Measurements from ENCODE around the gene MYRIP. TPM values are rescaled to one million over a fixed set of nuclear protein-coding genes. Genes with fewer than 3 reads are reported as not detected.

Gene MYRIP
- total RNA-seq, 2 experiments from 2014 or later, result not detected

DNA sequence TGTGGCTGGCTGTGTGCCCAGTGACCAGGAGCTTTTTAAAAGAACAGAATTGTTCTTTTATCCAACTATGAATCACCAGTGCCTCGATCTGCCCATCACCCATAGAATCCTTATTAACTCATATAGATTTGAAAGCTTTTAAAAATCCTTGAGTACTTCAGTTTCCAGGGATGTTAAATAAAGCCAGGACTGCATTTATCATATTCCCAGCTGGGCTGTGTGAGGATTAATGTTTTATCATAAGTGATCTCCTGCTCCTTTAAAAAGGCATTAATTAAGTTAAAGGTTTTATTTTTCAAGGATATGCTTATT lies 234.0 kb downstream of the MYRIP start:
- TF ChIP-seq, protein P1, sequence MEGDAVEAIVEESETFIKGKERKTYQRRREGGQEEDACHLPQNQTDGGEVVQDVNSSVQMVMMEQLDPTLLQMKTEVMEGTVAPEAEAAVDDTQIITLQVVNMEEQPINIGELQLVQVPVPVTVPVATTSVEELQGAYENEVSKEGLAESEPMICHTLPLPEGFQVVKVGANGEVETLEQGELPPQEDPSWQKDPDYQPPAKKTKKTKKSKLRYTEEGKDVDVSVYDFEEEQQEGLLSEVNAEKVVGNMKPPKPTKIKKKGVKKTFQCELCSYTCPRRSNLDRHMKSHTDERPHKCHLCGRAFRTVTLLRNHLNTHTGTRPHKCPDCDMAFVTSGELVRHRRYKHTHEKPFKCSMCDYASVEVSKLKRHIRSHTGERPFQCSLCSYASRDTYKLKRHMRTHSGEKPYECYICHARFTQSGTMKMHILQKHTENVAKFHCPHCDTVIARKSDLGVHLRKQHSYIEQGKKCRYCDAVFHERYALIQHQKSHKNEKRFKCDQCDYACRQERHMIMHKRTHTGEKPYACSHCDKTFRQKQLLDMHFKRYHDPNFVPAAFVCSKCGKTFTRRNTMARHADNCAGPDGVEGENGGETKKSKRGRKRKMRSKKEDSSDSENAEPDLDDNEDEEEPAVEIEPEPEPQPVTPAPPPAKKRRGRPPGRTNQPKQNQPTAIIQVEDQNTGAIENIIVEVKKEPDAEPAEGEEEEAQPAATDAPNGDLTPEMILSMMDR (IDR thresholded peaks at IDR 0.05), result no peak
- ChIA-PET CTCF (no interaction called here), POLR2A (no interaction called here)
- intact Hi-C loops (cut with micrococcal nuclease), result no loop called here
- H3K27ac Mint-ChIP-seq, result no peak overlapping the region
- peaks cover 2% of the 10 kb centered on the region for H3K27me3 Mint-ChIP-seq
- no peaks in the 10 kb centered on the region for H3K9me3 Mint-ChIP-seq
- H3K4me3 Mint-ChIP-seq, result no peak overlapping the region
- no peaks in the 10 kb centered on the region for H3K36me3 Mint-ChIP-seq (ENCODE audit: low read depth)
- ATAC-seq (no peak), DNase-seq (no peak)
- H3K4me1 Mint-ChIP-seq (ENCODE audit: low read depth), result no peaks in the 10 kb centered on the region

DNA sequence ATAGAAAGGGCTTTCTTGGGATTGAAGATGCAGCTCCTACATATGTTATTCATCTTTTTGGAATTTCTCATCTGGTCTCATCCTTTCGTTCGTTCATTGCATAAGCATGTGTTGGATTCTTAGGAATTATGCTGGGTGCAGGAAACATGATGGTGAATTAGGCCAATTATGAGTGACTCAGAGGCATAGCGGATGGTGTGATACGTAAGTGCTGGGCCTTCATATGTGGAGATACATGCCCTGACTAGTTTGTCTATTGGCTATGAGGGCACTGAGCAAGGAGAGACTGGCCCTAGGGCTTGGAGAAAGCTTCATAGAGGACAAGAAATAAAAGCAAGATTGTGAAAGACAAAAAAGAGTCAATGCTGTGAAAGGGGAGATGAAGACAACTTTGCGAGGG lies 235.1 kb downstream of the MYRIP start:
- Mint-ChIP-seq H3K27me3 (no peaks in the 10 kb centered on the region), H3K36me3 (ENCODE audit: low read depth) (no peaks in the 10 kb centered on the region), H3K9me3 (no peaks in the 10 kb centered on the region), H3K4me3 (no peak overlapping the region), H3K4me1 (ENCODE audit: low read depth) (no peaks in the 10 kb centered on the region), H3K27ac (no peak overlapping the region)
- TF ChIP-seq, protein P1 (IDR thresholded peaks at IDR 0.05), result no peak
- intact Hi-C loops (cut with micrococcal nuclease), result no loop called here
- ChIA-PET CTCF (interaction anchor here (1.5 kb wide), 1 partner anchor 16 kb away, joined by 3 read pairs; no protein-coding TSS in a partner anchor), POLR2A (no interaction called here)
- DNase-seq (no peak), ATAC-seq (no peak)

DNA sequence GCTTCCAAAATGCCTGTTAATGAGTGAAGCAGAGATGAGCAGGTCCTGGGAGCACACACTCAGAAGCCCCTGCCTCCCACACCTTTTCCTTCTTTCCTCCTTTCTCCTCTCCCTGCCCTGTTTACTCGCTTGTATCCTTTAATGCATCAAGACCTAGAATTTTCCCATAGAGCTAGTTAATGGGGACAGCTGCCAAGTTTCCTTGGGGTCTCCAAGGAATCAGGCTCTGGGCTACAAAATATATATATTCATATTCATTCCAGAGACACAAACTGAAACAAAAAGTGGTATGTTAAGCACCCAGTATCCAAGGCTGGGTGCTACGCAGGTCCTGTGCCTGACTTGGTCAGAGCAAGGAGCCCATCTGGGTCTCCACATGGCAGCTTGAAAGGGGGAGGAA lies 235.6 kb downstream of the MYRIP start:
- Mint-ChIP-seq H3K27ac (no peak overlapping the region), H3K27me3 (no peaks in the 10 kb centered on the region), H3K9me3 (no peaks in the 10 kb centered on the region), H3K4me3 (no peak overlapping the region), H3K4me1 (ENCODE audit: low read depth) (no peaks in the 10 kb centered on the region), H3K36me3 (ENCODE audit: low read depth) (no peaks in the 10 kb centered on the region)
- POLR2A ChIA-PET, result no interaction called here
- intact Hi-C loops (cut with micrococcal nuclease), result no loop called here
- no peak for ATAC-seq
- CTCF ChIA-PET, result interaction anchor here (1.5 kb wide), 1 partner anchor 17 kb away, joined by 3 read pairs; no protein-coding TSS in a partner anchor
- no peak for DNase-seq
- TF ChIP-seq, protein P1 (IDR thresholded peaks at IDR 0.05), result no peak

DNA sequence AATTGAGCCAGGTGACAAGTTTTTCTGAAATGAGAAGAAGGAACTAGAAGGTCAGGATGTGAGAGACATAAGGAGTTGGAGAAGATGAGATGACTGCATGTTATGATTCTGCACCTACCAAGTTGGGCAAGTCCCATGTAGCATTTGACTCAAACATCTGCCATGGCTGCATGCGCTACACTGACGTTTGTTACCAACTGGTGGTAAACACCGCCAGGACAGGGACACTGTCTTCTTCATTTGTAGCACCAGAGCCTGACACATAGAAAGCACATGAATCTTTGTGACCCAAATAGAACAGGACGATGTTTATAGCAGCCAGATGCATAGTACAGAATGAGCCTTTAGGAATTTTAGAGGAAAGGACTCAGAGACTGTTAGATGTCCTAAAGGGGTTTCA lies 236.7 kb downstream of the MYRIP start:
- H3K27me3 Mint-ChIP-seq, result no peaks in the 10 kb centered on the region
- ATAC-seq (no peak), DNase-seq (no peak)
- no peak overlapping the region for H3K4me3 Mint-ChIP-seq
- H3K36me3 Mint-ChIP-seq (ENCODE audit: low read depth), result no peaks in the 10 kb centered on the region
- TF ChIP-seq, protein P1 (IDR thresholded peaks at IDR 0.05), result no peak
- intact Hi-C loops (cut with micrococcal nuclease), result no loop called here
- no peak overlapping the region for H3K27ac Mint-ChIP-seq
- ChIA-PET CTCF (no interaction called here), POLR2A (no interaction called here)
- no peaks in the 10 kb centered on the region for H3K4me1 Mint-ChIP-seq (ENCODE audit: low read depth)
- H3K9me3 Mint-ChIP-seq, result peaks cover 7% of the 10 kb centered on the region

DNA sequence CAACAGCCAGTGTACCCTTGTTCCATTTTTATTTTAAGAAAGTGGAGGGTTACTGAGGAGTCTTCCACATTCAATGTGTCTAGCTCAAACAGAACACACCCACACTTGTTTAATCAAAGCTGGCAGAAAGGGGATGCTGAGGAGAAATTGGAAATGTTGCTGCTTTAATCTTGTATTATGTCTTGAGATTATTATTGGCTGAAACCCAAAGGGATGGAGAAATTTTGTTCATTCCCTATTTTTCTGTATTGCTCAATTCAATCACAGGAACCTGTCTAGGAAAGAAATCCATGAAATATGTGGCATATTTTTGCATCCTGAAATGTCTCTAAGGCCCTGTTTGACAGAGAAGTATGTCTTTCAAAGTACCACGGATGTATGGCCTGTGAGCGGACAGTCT lies 238.0 kb downstream of the MYRIP start:
- Mint-ChIP-seq H3K9me3 (peaks cover 7% of the 10 kb centered on the region), H3K27me3 (no peaks in the 10 kb centered on the region), H3K4me3 (no peak overlapping the region), H3K4me1 (ENCODE audit: low read depth) (no peaks in the 10 kb centered on the region), H3K27ac (no peak overlapping the region), H3K36me3 (ENCODE audit: low read depth) (no peaks in the 10 kb centered on the region)
- intact Hi-C loops (cut with micrococcal nuclease), result no loop called here
- ATAC-seq (no peak), DNase-seq (no peak)
- TF ChIP-seq, protein P1 (IDR thresholded peaks at IDR 0.05), result no peak
- POLR2A ChIA-PET, result no interaction called here
- CTCF ChIA-PET, result no interaction called here

Data from activated CD8-positive, alpha-beta T cell treated with anti-CD3 and anti-CD28 coated beads for 36 hours (primary cell).